H1 (cell line): ENCODE data around the gene OXLD1. TPM values are rescaled to one million over a fixed set of nuclear protein-coding genes. Genes with fewer than 3 reads are reported as not detected.

ENCODE experiments used
- CTCF ChIA-PET: fragments of 300-600 bp; sonication (Branson Sonifier 250); formaldehyde crosslinking; loops from one replicate; lab custom pipeline; 2021; ENCODE audit not compliant: partially characterized antibody; lab: Charles Lee
- POLR2A ChIA-PET: fragments of 300-600 bp; sonication (Branson Sonifier 250); formaldehyde crosslinking; loops from one replicate; lab custom pipeline; 2021; ENCODE audit warnings: inconsistent platforms; ENCODE audit not compliant: partially characterized antibody; lab: Charles Lee
- DNase-seq, 2 experiments: peaks; one replicate each; pipeline versions ENCODE4 v3.0.0 to v3.0.0-alpha.2; 2010 to 2022; ENCODE audit warnings: low spot score in 2 of 2, low read depth in 1 of 2, mixed read lengths in 1 of 2
- FAIRE-seq: peaks from 2 replicates; lab custom pipeline; 2011; peaks lifted over from hg19 to GRCh38; lab: Jason Lieb, UNC
- H2AFZ ChIP-seq: 2 replicates; pipeline ENCODE4 v1.8.1; 2012; ENCODE audit warnings: low read length, inconsistent platforms
- H2AK5ac ChIP-seq: 2 replicates; pipeline ENCODE4 v1.6.1; 2013; ENCODE audit warnings: low read depth, low read length
- H2BK120ac ChIP-seq: replicated peaks from 2 replicates; pipeline ENCODE3; 2013; ENCODE audit warnings: low read depth, low read length, inconsistent platforms
- H2BK12ac ChIP-seq: 2 replicates; pipeline ENCODE4 v1.6.1; 2013; ENCODE audit warnings: low read depth, low read length
- H2BK15ac ChIP-seq: 2 replicates; pipeline ENCODE4 v1.6.1; 2013; ENCODE audit warnings: low read length
- H2BK20ac ChIP-seq: 2 replicates; pipeline ENCODE4 v1.6.1; 2013; ENCODE audit warnings: low read length
- H2BK5ac ChIP-seq: 2 replicates; pipeline ENCODE4 v1.6.1; 2013; ENCODE audit warnings: low read depth, low read length
- H3K14ac ChIP-seq: 2 replicates; pipeline ENCODE4 v1.6.1; 2013; ENCODE audit warnings: inconsistent platforms; ENCODE audit not compliant: insufficient read length
- H3K18ac ChIP-seq: 2 replicates; pipeline ENCODE4 v1.6.1; 2013; ENCODE audit warnings: low read length; ENCODE audit errors: extremely low read depth
- H3K23ac ChIP-seq: 2 replicates; pipeline ENCODE4 v1.6.1; 2013; ENCODE audit warnings: inconsistent platforms; ENCODE audit not compliant: insufficient read length
- H3K23me2 ChIP-seq: 2 replicates; pipeline ENCODE4 v1.6.1; 2013; ENCODE audit warnings: low read depth, low read length
- H3K27ac ChIP-seq: 2 replicates; pipeline ENCODE4 v1.6.1; 2011; ENCODE audit warnings: low read depth, low read length, inconsistent platforms
- H3K27me3 ChIP-seq, 4 experiments: replicated peaks in 1 of 4; 1 replicate in 1 of 4; 2 replicates in 3 of 4; pipeline versions ENCODE4 v1.6.1 to v1.8.1; 2011 to 2013; ENCODE audit warnings: low read length in 3 of 4, mild to moderate bottlenecking in 3 of 4, inconsistent platforms in 2 of 4, mixed read lengths in 2 of 4, moderate library complexity in 1 of 4; ENCODE audit not compliant: control insufficient read depth in 3 of 4, insufficient read depth in 3 of 4; ENCODE audit errors: extremely low read depth in 1 of 4
- H3K36me3 ChIP-seq, 4 experiments: 2 replicates each; pipeline versions ENCODE4 v1.6.1 to v1.8.1; 2011 to 2013; ENCODE audit warnings: mild to moderate bottlenecking in 4 of 4, low read length in 3 of 4, moderate library complexity in 2 of 4, control low read depth in 1 of 4, inconsistent platforms in 1 of 4; ENCODE audit not compliant: insufficient read depth in 4 of 4, control insufficient read depth in 2 of 4
- H3K4ac ChIP-seq: replicated peaks from 2 replicates; pipeline ENCODE3; 2013; ENCODE audit warnings: low read length, low read depth, mixed read lengths, inconsistent platforms; ENCODE audit not compliant: insufficient read length
- H3K4me1 ChIP-seq, 4 experiments: replicated peaks in 1 of 4; 1 replicate in 1 of 4; 2 replicates in 3 of 4; pipeline versions ENCODE4 v1.6.1 to v1.8.1; 2011 to 2013; ENCODE audit warnings: low read length in 3 of 4, inconsistent platforms in 2 of 4, mixed read lengths in 1 of 4; ENCODE audit not compliant: insufficient read depth in 4 of 4, control insufficient read depth in 3 of 4
- H3K4me2 ChIP-seq, 2 experiments: 2 replicates each; pipeline versions ENCODE4 v1.6.1 to v1.8.1; 2011 to 2013; ENCODE audit warnings: low read depth in 2 of 2, low read length in 2 of 2, control low read depth in 1 of 2, inconsistent platforms in 1 of 2, mild to moderate bottlenecking in 1 of 2; ENCODE audit not compliant: insufficient read depth in 1 of 2
- H3K4me3 ChIP-seq, 4 experiments: fragments of 200-600, 300-600 bp in 1 of 4; sonication (generic), shearing (Covaris generic), sonication (Bioruptor Twin) in 1 of 4; 2 replicates each; pipeline versions ENCODE4 v1.5.1 to v1.8.1; 2011 to 2016; ENCODE audit warnings: low read length in 4 of 4, low read depth in 3 of 4, control low read depth in 2 of 4, inconsistent platforms in 2 of 4, mild to moderate bottlenecking in 2 of 4, mixed read lengths in 1 of 4, moderate library complexity in 1 of 4; ENCODE audit not compliant: insufficient read depth in 2 of 4; ENCODE audit errors: extremely low read depth in 1 of 4
- H3K56ac ChIP-seq: replicated peaks from 2 replicates; pipeline ENCODE3; 2013; ENCODE audit warnings: low read depth, mild to moderate bottlenecking, mixed read lengths, low read length, inconsistent platforms; ENCODE audit not compliant: insufficient read length
- H3K79me1 ChIP-seq: 2 replicates; pipeline ENCODE4 v1.6.1; 2013; ENCODE audit warnings: low read depth, low read length, control low read depth
- H3K79me2 ChIP-seq, 2 experiments: 2 replicates each; pipeline versions ENCODE4 v1.6.1 to v1.8.1; 2012 to 2013; ENCODE audit warnings: low read length in 2 of 2, mild to moderate bottlenecking in 2 of 2, inconsistent platforms in 1 of 2; ENCODE audit not compliant: insufficient read depth in 2 of 2, control insufficient read depth in 1 of 2
- H3K9ac ChIP-seq, 4 experiments: replicated peaks in 1 of 4; 1 replicate in 1 of 4; 2 replicates in 3 of 4; pipeline versions ENCODE4 v1.6.1 to v1.8.1; 2011 to 2013; ENCODE audit warnings: low read depth in 3 of 4, low read length in 3 of 4, control low read depth in 2 of 4, mild to moderate bottlenecking in 2 of 4, moderate library complexity in 2 of 4, inconsistent platforms in 1 of 4; ENCODE audit errors: extremely low read depth in 1 of 4
- H3K9me3 ChIP-seq, 2 experiments: 2 replicates each; pipeline versions ENCODE4 v1.6.1 to v1.8.1; 2012 to 2013; ENCODE audit warnings: mild to moderate bottlenecking in 2 of 2, moderate library complexity in 2 of 2, control low read depth in 1 of 2, inconsistent platforms in 1 of 2, low read depth in 1 of 2, low read length in 1 of 2, mixed read lengths in 1 of 2; ENCODE audit not compliant: insufficient read depth in 2 of 2
- H4K20me1 ChIP-seq, 2 experiments: replicated peaks in 1 of 2; 2 replicates each; pipeline versions ENCODE3 to v1.8.1; 2011 to 2013; ENCODE audit warnings: inconsistent platforms in 2 of 2, low read length in 2 of 2, mild to moderate bottlenecking in 1 of 2; ENCODE audit not compliant: insufficient read depth in 2 of 2, control insufficient read depth in 1 of 2
- H4K5ac ChIP-seq: 2 replicates; pipeline ENCODE4 v1.6.1; 2013; ENCODE audit warnings: low read length, low read depth, mixed read lengths, inconsistent platforms; ENCODE audit not compliant: insufficient read length
- H4K8ac ChIP-seq: 2 replicates; pipeline ENCODE4 v1.8.0; 2013; ENCODE audit warnings: mild to moderate bottlenecking, moderate library complexity, low read length, inconsistent platforms; ENCODE audit not compliant: insufficient read depth; ENCODE audit errors: extremely low read depth
- H4K91ac ChIP-seq: replicated peaks from 2 replicates; pipeline ENCODE3; 2013; ENCODE audit warnings: low read length, mixed read lengths, inconsistent platforms; ENCODE audit not compliant: insufficient read length
- ASH2L ChIP-seq: fragments of 200-600, 300-600 bp; sonication (generic); IDR thresholded peaks from one replicate; pipeline ENCODE4 v1.7.1; 2017; ENCODE audit warnings: low read length
- BACH1 ChIP-seq: IDR thresholded peaks from 2 replicates; pipeline ENCODE4 v1.6.1; 2012; ENCODE audit warnings: low read length, improper control_type of control experiment
- EZH2 ChIP-seq: fragments of 200-600 bp; sonication (generic); IDR thresholded peaks from 2 replicates; pipeline ENCODE4 v1.7.1; 2012; ENCODE audit warnings: low read depth, mild to moderate bottlenecking, moderate library complexity, low read length, inconsistent platforms; ENCODE audit not compliant: severe bottlenecking
- NRF1 ChIP-seq: IDR thresholded peaks from 2 replicates; pipeline ENCODE4 v1.6.1; 2011; ENCODE audit warnings: mild to moderate bottlenecking, low read depth, low read length, improper control_type of control experiment
- POLR2AphosphoS5 ChIP-seq: IDR thresholded peaks from 2 replicates; pipeline ENCODE4 v1.6.1; 2011; ENCODE audit warnings: low read depth, low read length
- RAD21 ChIP-seq, 2 experiments: IDR thresholded peaks in 1 of 2; conservative IDR thresholded peaks in 1 of 2; 2 replicates each; pipeline ENCODE4 v1.6.1; 2011; ENCODE audit warnings: low read depth in 2 of 2, low read length in 2 of 2, improper control_type of control experiment in 1 of 2, inconsistent platforms in 1 of 2, mild to moderate bottlenecking in 1 of 2, moderate library complexity in 1 of 2
- SRF ChIP-seq: IDR thresholded peaks from 2 replicates; pipeline ENCODE4 v1.6.1; 2011; ENCODE audit warnings: mild to moderate bottlenecking, low read depth, low read length, moderate library complexity
- TAF7 ChIP-seq: optimal IDR thresholded peaks from 2 replicates; pipeline ENCODE3; 2011; ENCODE audit warnings: low read depth, mild to moderate bottlenecking, inconsistent platforms, low read length, moderate library complexity, borderline replicate concordance
- TBP ChIP-seq: IDR thresholded peaks from 2 replicates; pipeline ENCODE4 v1.6.1; 2011; ENCODE audit warnings: low read depth, low read length, improper control_type of control experiment
- WGBS, 2 experiments: shearing (Covaris generic) in 1 of 2; methylation state at CpG; one replicate each; pipeline versions ENCODE4 v1.1.6 to v1.1.7; 2013 to 2015; ENCODE audit warnings: low lambda C conversion rate in 2 of 2, mixed read lengths in 2 of 2, inconsistent platforms in 1 of 2, low coverage in 1 of 2, missing lambda C conversion rate in 1 of 2; ENCODE audit not compliant: insufficient replicate concordance in 2 of 2, insufficient coverage in 1 of 2, insufficient read length in 1 of 2; ENCODE audit errors: extremely low coverage in 1 of 2, missing lambda C conversion rate in 1 of 2; 5-methylcytosine and 5-hydroxymethylcytosine counted together
- polyA plus RNA-seq, 7 experiments: library from polyadenylated mRNA; depleted of rRNA in 3 of 7; stranded (reverse) in 5 of 7; unstranded in 2 of 7; fragments of >200 nt in 5 of 7; fragments of 200-250 nt in 2 of 7; gene quantifications; 1 replicate in 5 of 7; 2 replicates in 1 of 7; 4 replicates in 1 of 7; pipeline versions ENCODE4 v1.2.1 to v1.2.3, GENCODE V29; 2011 to 2013; ENCODE audit warnings: missing spikeins in 2 of 7, mixed read lengths in 2 of 7
- total RNA-seq: library from RNA; stranded (reverse); fragmentation: NEBNext Ultra II Directional; extraction: Animal tissue kit (Norgen Biotek cat#: 25700); gene quantifications from 2 replicates; pipeline ENCODE4 v1.2.1, GENCODE V29; 2021
- TF ChIP-seq, protein P1 (sequence below): IDR thresholded peaks from 2 replicates; pipeline ENCODE4 v1.6.1; 2012; ENCODE audit warnings: inconsistent platforms
- TF ChIP-seq, protein P2 (sequence below): IDR thresholded peaks from 2 replicates; pipeline ENCODE4 v1.6.1; 2011; ENCODE audit warnings: low read length, improper control_type of control experiment

The OXLD1 gene
- total and polyA plus RNA-seq, 2 of the 8 experiments (the other 6 are each of a cell fraction or from before 2014, with no cell fraction given) = 41.5 to 61.9 TPM

DNA sequence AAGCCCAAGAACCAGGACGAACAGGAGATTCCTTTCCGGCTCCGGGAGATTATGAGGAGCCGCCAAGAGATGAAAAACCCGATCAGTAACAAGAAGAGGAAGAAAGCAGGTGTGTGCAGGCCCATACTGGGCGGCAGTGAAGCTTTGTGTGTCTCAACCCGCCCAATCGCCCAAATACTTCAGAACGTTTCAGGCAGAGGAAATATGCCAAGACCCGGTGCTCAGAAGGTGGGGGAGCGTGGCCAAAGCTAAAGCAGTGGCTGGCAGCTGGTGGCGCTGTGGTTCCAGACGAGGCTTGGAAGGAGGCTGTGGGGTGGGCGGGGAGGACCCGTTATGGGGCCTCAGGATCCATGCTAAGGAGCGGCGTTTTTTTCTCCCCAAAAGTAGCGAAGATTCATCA is 1.3 kb upstream of the OXLD1 start:
- no peak overlapping the region for H2AK5ac ChIP-seq
- ChIA-PET CTCF (interaction anchor here (0.8 to 2.2 kb wide), 9 partner anchors 11 to 38 kb away, joined by 3 to 10 read pairs (median 4); partner anchors contain the start of genes MRPL12 and PDE6G), POLR2A (interaction anchor here (0.9 to 9.3 kb wide), 9 partner anchors 8 to 39 kb away, joined by 3 to 65 read pairs (median 5); partner anchors contain the start of genes ARL16, HGS and MRPL12)
- DNase-seq (no peak), FAIRE-seq (no peak)
- H3K9me3 ChIP-seq = no peaks in the 10 kb centered on the region
- H3K14ac ChIP-seq = no peak overlapping the region
- WGBS, 2 experiments = 83% methylated on average over 15 of the region's 18 CpGs; no CpG with 5 or more reads in 1 of the 2 experiments
- no peak overlapping the region for H2BK5ac ChIP-seq
- H3K23me2 ChIP-seq = peaks cover 4% of the 10 kb centered on the region; the same call in 1 of the 2 replicates
- no peak overlapping the region for H4K8ac ChIP-seq
- no peak overlapping the region for H4K5ac ChIP-seq
- H3K27me3 ChIP-seq = no peaks in the 10 kb centered on the region
- peaks cover 3 to 11% (median 8%) of the 10 kb centered on the region in 4 experiments for H3K4me1 ChIP-seq
- no peak overlapping the region for H3K9ac ChIP-seq
- no peak overlapping the region for H3K4ac ChIP-seq
- H3K18ac ChIP-seq = no peak overlapping the region
- peak overlapping the region in 2 of 4 experiments; percentile 10 to 88; a peak in 2 of 8 replicates for H3K4me3 ChIP-seq
- no peak overlapping the region for H2BK15ac ChIP-seq
- H3K56ac ChIP-seq = no peak overlapping the region
- no peak overlapping the region for H2BK20ac ChIP-seq
- H3K27ac ChIP-seq = no peak overlapping the region
- H3K36me3 ChIP-seq = peaks cover 21 to 47% (median 38%) of the 10 kb centered on the region in 4 experiments
- no peak overlapping the region for H2AFZ ChIP-seq
- H4K20me1 ChIP-seq = peaks cover 8 to 15% of the 10 kb centered on the region in 2 experiments
- peak overlapping the region; percentile 18 to 64; a peak in 3 of 4 replicates for H3K4me2 ChIP-seq
- H3K79me2 ChIP-seq = peaks cover 0 to 24% of the 10 kb centered on the region in 2 experiments; a peak in 2 of 4 replicates
- H2BK12ac ChIP-seq = no peak overlapping the region
- peaks cover 8% of the 10 kb centered on the region for H3K79me1 ChIP-seq
- no peak overlapping the region for H3K23ac ChIP-seq
- H2BK120ac ChIP-seq = no peak overlapping the region
- H4K91ac ChIP-seq = no peak overlapping the region
- TF ChIP-seq TBP (no peak), BACH1 (no peak), RAD21 (IDR thresholded peaks at IDR 0.05 in 1 of 2, conservative IDR thresholded peaks at IDR 0.05 in 1 of 2; ENCODE audit: low read depth in 2 of 2, low read length in 2 of 2) (peak in 1 of 2 experiments; percentile 27; a peak in 1 of 4 replicates), POLR2AphosphoS5 (no peak), SRF (no peak), EZH2 (no peak), NRF1 (no peak), TAF7 (no peak), ASH2L (no peak)
- TF ChIP-seq, protein P1, sequence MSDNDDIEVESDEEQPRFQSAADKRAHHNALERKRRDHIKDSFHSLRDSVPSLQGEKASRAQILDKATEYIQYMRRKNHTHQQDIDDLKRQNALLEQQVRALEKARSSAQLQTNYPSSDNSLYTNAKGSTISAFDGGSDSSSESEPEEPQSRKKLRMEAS = no peak
- TF ChIP-seq, protein P2, sequence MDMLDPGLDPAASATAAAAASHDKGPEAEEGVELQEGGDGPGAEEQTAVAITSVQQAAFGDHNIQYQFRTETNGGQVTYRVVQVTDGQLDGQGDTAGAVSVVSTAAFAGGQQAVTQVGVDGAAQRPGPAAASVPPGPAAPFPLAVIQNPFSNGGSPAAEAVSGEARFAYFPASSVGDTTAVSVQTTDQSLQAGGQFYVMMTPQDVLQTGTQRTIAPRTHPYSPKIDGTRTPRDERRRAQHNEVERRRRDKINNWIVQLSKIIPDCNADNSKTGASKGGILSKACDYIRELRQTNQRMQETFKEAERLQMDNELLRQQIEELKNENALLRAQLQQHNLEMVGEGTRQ = no peak
